HUES64 (cell line): ENCODE results near the gene WNT4.

Experiments
- H3K27ac ChIP-seq: 2 replicates; pipeline ENCODE4 v1.7.0; 2013; ENCODE audit warnings: low read depth, low read length, inconsistent platforms
- H3K27me3 ChIP-seq: 2 replicates; pipeline ENCODE4 v1.6.1; 2013; ENCODE audit warnings: mild to moderate bottlenecking, low read length; ENCODE audit not compliant: insufficient read depth
- H3K36me3 ChIP-seq: 2 replicates; pipeline ENCODE4 v1.6.1; 2013; ENCODE audit warnings: mild to moderate bottlenecking, low read length; ENCODE audit not compliant: insufficient read depth
- H3K4me1 ChIP-seq: 2 replicates; pipeline ENCODE4 v1.6.1; 2013; ENCODE audit warnings: mild to moderate bottlenecking, low read length, moderate library complexity; ENCODE audit not compliant: insufficient read depth
- H3K4me3 ChIP-seq: 2 replicates; pipeline ENCODE4 v1.5.1; 2013; ENCODE audit warnings: mild to moderate bottlenecking, low read length, moderate library complexity
- H3K9ac ChIP-seq: 2 replicates; pipeline ENCODE4 v1.6.1; 2013; ENCODE audit warnings: mild to moderate bottlenecking, low read depth, low read length
- H3K9me3 ChIP-seq: 2 replicates; pipeline ENCODE4 v1.6.1; 2013; ENCODE audit warnings: low read depth, low read length; ENCODE audit not compliant: insufficient read depth
- WGBS: fragments of 150-250, 120-280 bp; methylation state at CpG from one replicate; pipeline ENCODE4 v1.1.7; 2013; ENCODE audit warnings: missing lambda C conversion rate; 5-methylcytosine and 5-hydroxymethylcytosine counted together

WNT4 gene

GRCh38 chr1:22117851-22118250, 25.0 kb downstream of the WNT4 start:
- Histone ChIP-seq H3K4me1 (peaks cover 26% of the 10 kb centered on the region), H3K9ac (no peak overlapping the region), H3K9me3 (no peaks in the 10 kb centered on the region), H3K27ac (no peak overlapping the region), H3K27me3 (no peaks in the 10 kb centered on the region), H3K36me3 (0 out of 2 replicates have a peak, but pooled peaks cover 2% of the 10 kb centered on the region), H3K4me3 (no peak overlapping the region)
- 93% methylated on average over 5 of the region's 5 CpGs for WGBS

- WGBS = 95% methylated on average over 4 of the region's 4 CpGs
- Histone ChIP-seq H3K27ac (no peak overlapping the region), H3K27me3 (no peaks in the 10 kb centered on the region), H3K4me1 (peaks cover 20% of the 10 kb centered on the region), H3K9ac (no peak overlapping the region), H3K9me3 (no peaks in the 10 kb centered on the region), H3K36me3 (peaks cover 7% of the 10 kb centered on the region; the same call in 1 of the 2 replicates), H3K4me3 (no peak overlapping the region)
Observed at GRCh38 chr1:22117238-22117637, 25.7 kb downstream of the WNT4 start.

- H3K36me3 ChIP-seq = peaks cover 7% of the 10 kb centered on the region; the same call in 1 of the 2 replicates
- H3K4me1 ChIP-seq = peaks cover 11% of the 10 kb centered on the region
- H3K9ac ChIP-seq = no peak overlapping the region
- no peak overlapping the region for H3K4me3 ChIP-seq
- no peaks in the 10 kb centered on the region for H3K27me3 ChIP-seq
- H3K9me3 ChIP-seq = no peaks in the 10 kb centered on the region
- 94% methylated on average over 6 of the region's 6 CpGs for WGBS
- H3K27ac ChIP-seq = no peak overlapping the region
Observed at GRCh38 chr1:22115286-22115685, 27.6 kb downstream of the WNT4 start.

GRCh38 chr1:22114083-22115012, 28.5 kb downstream of the WNT4 start:
- no peaks in the 10 kb centered on the region for H3K27me3 ChIP-seq
- no peaks in the 10 kb centered on the region for H3K9me3 ChIP-seq
- peaks cover 11% of the 10 kb centered on the region for H3K4me1 ChIP-seq
- H3K4me3 ChIP-seq = no peak overlapping the region
- H3K27ac ChIP-seq = no peak overlapping the region
- peaks cover 7% of the 10 kb centered on the region; the same call in 1 of the 2 replicates for H3K36me3 ChIP-seq
- H3K9ac ChIP-seq = no peak overlapping the region
- 74% methylated on average over 17 of the region's 18 CpGs for WGBS

GRCh38 chr1:22112554-22112953, 30.3 kb downstream of the WNT4 start:
- H3K27ac ChIP-seq = no peak overlapping the region

GRCh38 chr1:22111620-22112019, 31.3 kb downstream of the WNT4 start:
- H3K9ac ChIP-seq = no peak overlapping the region
- H3K27me3 ChIP-seq = no peaks in the 10 kb centered on the region
- WGBS = 91% methylated on average over 3 of the region's 3 CpGs
- no peak overlapping the region for H3K4me3 ChIP-seq
- H3K9me3 ChIP-seq = no peaks in the 10 kb centered on the region
- peaks cover 18% of the 10 kb centered on the region; the same call in 1 of the 2 replicates for H3K36me3 ChIP-seq
- peaks cover 11% of the 10 kb centered on the region for H3K4me1 ChIP-seq
- H3K27ac ChIP-seq = no peak overlapping the region

More at GRCh38 chr1:22112554-22112953, 30.3 kb downstream of the WNT4 start:
- Histone ChIP-seq H3K4me1 (peaks cover 11% of the 10 kb centered on the region), H3K9ac (no peak overlapping the region), H3K9me3 (no peaks in the 10 kb centered on the region), H3K36me3 (peaks cover 15% of the 10 kb centered on the region; the same call in 1 of the 2 replicates), H3K27me3 (no peaks in the 10 kb centered on the region), H3K4me3 (no peak overlapping the region)
- 86% methylated on average over 3 of the region's 3 CpGs for WGBS

- no peak overlapping the region for H3K9ac ChIP-seq
- 88% methylated on average over 1 of the region's 1 CpG for WGBS
- H3K36me3 ChIP-seq = peaks cover 18% of the 10 kb centered on the region; the same call in 1 of the 2 replicates
Observed at GRCh38 chr1:22111115-22111514, 31.8 kb downstream of the WNT4 start.

GRCh38 chr1:22110016-22110415, 32.9 kb downstream of the WNT4 start:
- Histone ChIP-seq H3K27me3 (no peaks in the 10 kb centered on the region), H3K27ac (no peak overlapping the region), H3K36me3 (peaks cover 18% of the 10 kb centered on the region; the same call in 1 of the 2 replicates), H3K9ac (no peak overlapping the region), H3K4me1 (peaks cover 17% of the 10 kb centered on the region), H3K4me3 (no peak overlapping the region), H3K9me3 (no peaks in the 10 kb centered on the region)
- WGBS = 96% methylated on average over 3 of the region's 3 CpGs

More at GRCh38 chr1:22111115-22111514, 31.8 kb downstream of the WNT4 start:
- peaks cover 14% of the 10 kb centered on the region for H3K4me1 ChIP-seq
- no peaks in the 10 kb centered on the region for H3K27me3 ChIP-seq
- H3K4me3 ChIP-seq = no peak overlapping the region
- H3K9me3 ChIP-seq = no peaks in the 10 kb centered on the region
- H3K27ac ChIP-seq = no peak overlapping the region

GRCh38 chr1:22108339-22109105, 34.4 kb downstream of the WNT4 start:
- Histone ChIP-seq H3K4me3 (no peak overlapping the region), H3K27me3 (no peaks in the 10 kb centered on the region), H3K9me3 (no peaks in the 10 kb centered on the region), H3K9ac (no peak overlapping the region), H3K36me3 (peaks cover 18% of the 10 kb centered on the region; the same call in 1 of the 2 replicates), H3K27ac (no peak overlapping the region), H3K4me1 (peaks cover 7% of the 10 kb centered on the region; the same call in 1 of the 2 replicates)
- WGBS = 86% methylated on average over 11 of the region's 11 CpGs

GRCh38 chr1:22107126-22107525, 35.8 kb downstream of the WNT4 start:
- Histone ChIP-seq H3K9me3 (no peaks in the 10 kb centered on the region), H3K36me3 (peaks cover 11% of the 10 kb centered on the region; the same call in 1 of the 2 replicates), H3K4me1 (peaks cover 7% of the 10 kb centered on the region; the same call in 1 of the 2 replicates), H3K9ac (no peak overlapping the region), H3K4me3 (no peak overlapping the region), H3K27ac (no peak overlapping the region), H3K27me3 (no peaks in the 10 kb centered on the region)
- 96% methylated on average over 4 of the region's 5 CpGs for WGBS
